Smooth muscle cell (in vitro differentiated cells): ENCODE measurements around the gene ZNF319. TPM values are rescaled to one million over a fixed set of nuclear protein-coding genes. Genes with fewer than 3 reads are reported as not detected.

ENCODE experiments used
- DNase-seq: peaks from one replicate; lab custom pipeline; 2025; ENCODE audit not compliant: unreplicated experiment; lab: John Stamatoyannopoulos, UW
- H2AFZ ChIP-seq: fragments of 200-600 bp; sonication (generic); 2 replicates; pipeline ENCODE4 v1.6.0; 2016; ENCODE audit warnings: antibody characterized with exemption, low read depth, mild to moderate bottlenecking
- H3F3A ChIP-seq: fragments of 200-600 bp; sonication (generic); 2 replicates; pipeline ENCODE4 v1.6.0; 2017; ENCODE audit warnings: antibody characterized with exemption, low read depth
- H3K27ac ChIP-seq: fragments of 200-600 bp; sonication (generic); 2 replicates; pipeline ENCODE4 v1.5.1; 2016; ENCODE audit warnings: low read depth, mild to moderate bottlenecking
- H3K27me3 ChIP-seq: fragments of 200-600 bp; sonication (generic); 2 replicates; pipeline ENCODE4 v1.6.1; 2016; ENCODE audit warnings: low read depth, mild to moderate bottlenecking
- H3K36me3 ChIP-seq: fragments of 200-600 bp; sonication (generic); 2 replicates; pipeline ENCODE4 v1.5.1; 2016; ENCODE audit warnings: low read depth
- H3K4me1 ChIP-seq: fragments of 200-600 bp; sonication (generic); 2 replicates; pipeline ENCODE4 v1.5.1; 2016; ENCODE audit warnings: low read depth
- H3K4me2 ChIP-seq: fragments of 200-600 bp; sonication (generic); 2 replicates; pipeline ENCODE4 v1.6.0; 2016; ENCODE audit warnings: mild to moderate bottlenecking
- H3K4me3 ChIP-seq: fragments of 200-600 bp; sonication (generic); 2 replicates; pipeline ENCODE4 v1.5.1; 2016; ENCODE audit warnings: mild to moderate bottlenecking
- H3K79me2 ChIP-seq: fragments of 200-600 bp; sonication (generic); 2 replicates; pipeline ENCODE4 v1.6.0; 2016; ENCODE audit warnings: low read depth, mild to moderate bottlenecking
- H3K9ac ChIP-seq: fragments of 200-600 bp; sonication (generic); 2 replicates; pipeline ENCODE4 v1.6.0; 2016; ENCODE audit warnings: low read depth
- H3K9me3 ChIP-seq: fragments of 200-600 bp; sonication (generic); replicated peaks from 2 replicates; pipeline ENCODE4 v1.5.1; 2016; ENCODE audit warnings: low read depth
- H4K20me1 ChIP-seq: fragments of 200-600 bp; sonication (generic); 2 replicates; pipeline ENCODE4 v1.6.0; 2016; ENCODE audit warnings: low read depth
- CTCF ChIP-seq: fragments of 200-600 bp; sonication (generic); IDR thresholded peaks from 2 replicates; pipeline ENCODE4 v1.5.1; 2017; ENCODE audit warnings: borderline replicate concordance, mild to moderate bottlenecking, antibody characterized with exemption; ENCODE audit not compliant: insufficient read depth, poor library complexity, severe bottlenecking
- WGBS: methylation state at CpG from one replicate; pipeline ENCODE4 v1.1.7; 2016; ENCODE audit warnings: low lambda C conversion rate; 5-methylcytosine and 5-hydroxymethylcytosine counted together
- polyA plus RNA-seq: library from polyadenylated mRNA; unstranded; fragments of >200 nt; fragmentation: Nextera tagmentation; extraction: Ambion mirVana; gene quantifications from 2 replicates; pipeline ENCODE4 v1.2.1, GENCODE V29; 2016
- total RNA-seq: library from RNA; depleted of rRNA; stranded (reverse); fragments of >200 nt; gene quantifications from 2 replicates; pipeline ENCODE4 v1.2.3, GENCODE V29; 2014

ZNF319 gene
- total and polyA plus RNA-seq, 2 experiments from 2014 or later, result 3.1 to 4.0 TPM

GRCh38 chr16:58030136-58030840 is 29.8 kb upstream of the ZNF319 start:
- no peak overlapping the region for H2AFZ ChIP-seq
- H3K27ac ChIP-seq, result no peak overlapping the region
- no peak for TF ChIP-seq CTCF
- no peak overlapping the region for H3K9ac ChIP-seq
- H3K79me2 ChIP-seq, result no peaks in the 10 kb centered on the region
- no peaks in the 10 kb centered on the region for H3K36me3 ChIP-seq
- H4K20me1 ChIP-seq, result no peaks in the 10 kb centered on the region
- peaks cover 15% of the 10 kb centered on the region for H3K4me1 ChIP-seq
- no peak for DNase-seq
- WGBS, result 91% methylated on average over 11 of the region's 11 CpGs
- H3K9me3 ChIP-seq, result no peaks in the 10 kb centered on the region
- no peak overlapping the region for H3K4me3 ChIP-seq
- no peaks in the 10 kb centered on the region for H3F3A ChIP-seq
- no peaks in the 10 kb centered on the region for H3K27me3 ChIP-seq
- H3K4me2 ChIP-seq, result no peak overlapping the region

DNA sequence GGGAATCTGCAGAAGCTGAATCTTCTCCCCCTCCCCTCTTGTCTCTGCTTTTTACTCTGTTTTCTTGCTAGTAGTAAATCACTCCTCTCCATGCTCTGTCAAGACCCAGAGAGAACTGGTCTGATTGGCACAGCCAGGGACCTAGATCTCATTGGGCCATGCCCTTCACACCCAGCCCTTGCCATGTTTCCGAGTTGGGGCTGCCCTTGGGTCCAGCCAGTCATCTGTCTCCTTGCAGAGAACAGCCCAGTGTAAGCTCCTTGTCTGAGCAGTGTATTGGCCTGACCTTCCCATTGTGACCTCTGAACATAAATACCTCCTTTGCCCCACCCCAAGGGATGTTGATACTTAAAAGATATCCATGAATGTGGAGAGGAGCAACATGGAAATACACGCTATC is 28.9 kb upstream of the ZNF319 start:
- no peak overlapping the region for H3K4me2 ChIP-seq
- H3K79me2 ChIP-seq, result no peaks in the 10 kb centered on the region
- H2AFZ ChIP-seq, result no peak overlapping the region
- H3K36me3 ChIP-seq, result no peaks in the 10 kb centered on the region
- no peak for DNase-seq
- no peak for TF ChIP-seq CTCF
- 96% methylated on average over 2 of the region's 2 CpGs for WGBS
- no peak overlapping the region for H3K4me3 ChIP-seq
- no peak overlapping the region for H3K9ac ChIP-seq
- H3F3A ChIP-seq, result no peaks in the 10 kb centered on the region
- no peaks in the 10 kb centered on the region for H4K20me1 ChIP-seq
- no peaks in the 10 kb centered on the region for H3K9me3 ChIP-seq
- H3K4me1 ChIP-seq, result peaks cover 20% of the 10 kb centered on the region
- peaks cover 7% of the 10 kb centered on the region for H3K27me3 ChIP-seq
- no peak overlapping the region for H3K27ac ChIP-seq

DNA sequence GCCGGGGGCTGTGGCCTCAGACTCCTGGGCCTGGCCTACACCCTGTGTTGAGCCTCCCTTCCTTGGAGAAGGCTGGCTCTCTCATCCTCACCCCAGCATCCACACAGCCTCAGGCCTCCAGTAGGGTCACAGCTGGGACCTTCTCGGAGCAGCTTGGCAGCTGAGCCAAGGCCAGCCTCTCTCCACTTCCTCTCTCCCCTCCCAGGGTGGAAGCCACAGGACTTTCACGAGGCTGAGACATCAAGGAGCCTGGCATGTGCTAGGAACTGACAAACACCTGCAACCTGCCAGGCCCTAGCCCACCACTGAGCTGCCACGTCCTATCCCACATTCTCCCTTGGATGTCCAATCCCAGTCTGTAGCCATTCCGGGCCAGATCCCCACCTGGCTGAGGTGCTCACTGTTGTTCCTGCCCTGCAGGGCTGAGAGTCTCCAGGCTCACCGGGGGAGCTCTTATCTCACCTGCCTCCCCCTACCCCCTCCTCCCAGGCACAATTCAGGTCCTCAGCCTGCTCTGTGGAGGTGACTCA is 28.1 kb upstream of the ZNF319 start:
- Histone ChIP-seq H3K27me3 (peaks cover 8% of the 10 kb centered on the region), H3F3A (no peaks in the 10 kb centered on the region), H3K9ac (no peak overlapping the region), H4K20me1 (no peaks in the 10 kb centered on the region), H2AFZ (no peak overlapping the region), H3K79me2 (no peaks in the 10 kb centered on the region), H3K9me3 (no peaks in the 10 kb centered on the region), H3K36me3 (no peaks in the 10 kb centered on the region), H3K27ac (no peak overlapping the region), H3K4me1 (peaks cover 20% of the 10 kb centered on the region), H3K4me2 (no peak overlapping the region), H3K4me3 (no peak overlapping the region)
- DNase-seq, result no peak
- no peak for TF ChIP-seq CTCF
- WGBS, result 71% methylated on average over 6 of the region's 6 CpGs
